Right lobe of liver (tissue), 6 donors: ENCODE results near the gene EEIG1. TPM values are rescaled to one million over a fixed set of nuclear protein-coding genes. Genes with fewer than 3 reads are reported as not detected.

Source experiments
- ATAC-seq, 4 donors: fragments of 200-7000 bp; cut with Tn5 transposase; one replicate each; pipeline ENCODE4 v1.9.1; 2020; ENCODE audit warnings: mild to moderate bottlenecking in 4 of 4, moderate library complexity in 4 of 4
- DNase-seq, 3 donors: peaks; one replicate each; pipeline ENCODE4 v3.0.0-alpha.2; 2020
- H3K27ac ChIP-seq, 3 donors: fragments of 200-600 bp; one replicate each; pipeline ENCODE4 v1.8.0; 2022
- H3K27me3 ChIP-seq, 2 donors: fragments of 200-600 bp; one replicate each; pipeline ENCODE4 v1.8.0; 2022
- H3K36me3 ChIP-seq, 4 donors: fragments of 200-600 bp; sonication (generic) in 1 of 4; one replicate each; pipeline versions ENCODE4 v1.5.1 to v1.8.0; 2017 to 2022; ENCODE audit warnings: control low read depth in 1 of 4
- H3K4me1 ChIP-seq, 4 donors: fragments of 200-600 bp; sonication (generic) in 1 of 4; one replicate each; pipeline versions ENCODE4 v1.5.1 to v1.8.0; 2017 to 2022; ENCODE audit warnings: control low read depth in 1 of 4
- H3K4me3 ChIP-seq, 3 donors: fragments of 200-600 bp; one replicate each; pipeline ENCODE4 v1.8.0; 2022
- H3K9me3 ChIP-seq, 4 donors: fragments of 200-600 bp; sonication (generic) in 1 of 4; one replicate each; pipeline versions ENCODE4 v1.5.1 to v1.8.0; 2017 to 2022; ENCODE audit warnings: control low read depth in 1 of 4
- POLR2A ChIP-seq: fragments of 450-650 bp; IDR thresholded peaks from one replicate; pipeline ENCODE4 v1.6.1; 2017; ENCODE audit warnings: antibody characterized with exemption, mild to moderate bottlenecking
- WGBS: methylation state at CpG from one replicate; pipeline ENCODE4 v1.1.6; 2018; ENCODE audit warnings: low coverage, low lambda C conversion rate; ENCODE audit not compliant: insufficient coverage; ENCODE audit errors: missing lambda C conversion rate; 5-methylcytosine and 5-hydroxymethylcytosine counted together
- intact Hi-C, 2 donors: fragments of 100-400 bp; cut with DNase I; formaldehyde crosslinking; loops; one replicate each; pipeline versions ENCODE4 v1.11.2 to v1.14.1; 2022
- total RNA-seq, 6 experiments: library from RNA; depleted of rRNA in 2 of 6; stranded (reverse); fragments of >200 nt in 2 of 6; fragmentation: NEBNext Ultra II Directional in 3 of 6; extraction: Animal tissue kit (Norgen Biotek cat#: 25700) in 3 of 6; gene quantifications; one replicate each; pipeline versions ENCODE4 v1.1.0 to v1.2.4, GENCODE V29; 2016 to 2023
- TF ChIP-seq, protein P1 (sequence below), 4 donors: fragments of 200-600 bp in 3 of 4; fragments of 450-650 bp in 1 of 4; IDR thresholded peaks; one replicate each; pipeline versions ENCODE4 v1.5.1 to v1.8.0; 2016 to 2022; ENCODE audit warnings: antibody characterized with exemption in 4 of 4, mild to moderate bottlenecking in 2 of 4
- donor health status: DM: no; HTN: yes; CAD: no.
- donor health status: DM: no; HTN: no; CAD: no.
- donor health status: DM: no; HTN: no; CAD: no.
- donor health status: DM: no; HTN: yes; CAD: no.
- donor health status: DM: no; HTN: yes; CAD: no.

The EEIG1 gene
- total RNA-seq, 6 experiments from 2014 or later = 9.7 to 54.1 (median 23.6) TPM

GRCh38 chr9:127947841-127948710 lies 32.7 kb downstream of the EEIG1 start:
- ATAC-seq (no peak), DNase-seq (no peak)
- intact Hi-C loops = no loop called here
- no peaks in the 10 kb centered on the region for H3K9me3 ChIP-seq
- peaks cover 0 to 31% (median 9%) of the 10 kb centered on the region in 4 donors for H3K36me3 ChIP-seq
- no peaks in the 10 kb centered on the region for H3K27me3 ChIP-seq
- TF ChIP-seq POLR2A = no peak
- TF ChIP-seq, protein P1, sequence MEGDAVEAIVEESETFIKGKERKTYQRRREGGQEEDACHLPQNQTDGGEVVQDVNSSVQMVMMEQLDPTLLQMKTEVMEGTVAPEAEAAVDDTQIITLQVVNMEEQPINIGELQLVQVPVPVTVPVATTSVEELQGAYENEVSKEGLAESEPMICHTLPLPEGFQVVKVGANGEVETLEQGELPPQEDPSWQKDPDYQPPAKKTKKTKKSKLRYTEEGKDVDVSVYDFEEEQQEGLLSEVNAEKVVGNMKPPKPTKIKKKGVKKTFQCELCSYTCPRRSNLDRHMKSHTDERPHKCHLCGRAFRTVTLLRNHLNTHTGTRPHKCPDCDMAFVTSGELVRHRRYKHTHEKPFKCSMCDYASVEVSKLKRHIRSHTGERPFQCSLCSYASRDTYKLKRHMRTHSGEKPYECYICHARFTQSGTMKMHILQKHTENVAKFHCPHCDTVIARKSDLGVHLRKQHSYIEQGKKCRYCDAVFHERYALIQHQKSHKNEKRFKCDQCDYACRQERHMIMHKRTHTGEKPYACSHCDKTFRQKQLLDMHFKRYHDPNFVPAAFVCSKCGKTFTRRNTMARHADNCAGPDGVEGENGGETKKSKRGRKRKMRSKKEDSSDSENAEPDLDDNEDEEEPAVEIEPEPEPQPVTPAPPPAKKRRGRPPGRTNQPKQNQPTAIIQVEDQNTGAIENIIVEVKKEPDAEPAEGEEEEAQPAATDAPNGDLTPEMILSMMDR (IDR thresholded peaks at IDR 0.05) = no peak
- peaks cover 0 to 11% (median 7%) of the 10 kb centered on the region in 4 donors for H3K4me1 ChIP-seq
- H3K4me3 ChIP-seq = no peak overlapping the region
- no peak overlapping the region for H3K27ac ChIP-seq
- 54% methylated on average over 3 of the region's 17 CpGs for WGBS

DNA sequence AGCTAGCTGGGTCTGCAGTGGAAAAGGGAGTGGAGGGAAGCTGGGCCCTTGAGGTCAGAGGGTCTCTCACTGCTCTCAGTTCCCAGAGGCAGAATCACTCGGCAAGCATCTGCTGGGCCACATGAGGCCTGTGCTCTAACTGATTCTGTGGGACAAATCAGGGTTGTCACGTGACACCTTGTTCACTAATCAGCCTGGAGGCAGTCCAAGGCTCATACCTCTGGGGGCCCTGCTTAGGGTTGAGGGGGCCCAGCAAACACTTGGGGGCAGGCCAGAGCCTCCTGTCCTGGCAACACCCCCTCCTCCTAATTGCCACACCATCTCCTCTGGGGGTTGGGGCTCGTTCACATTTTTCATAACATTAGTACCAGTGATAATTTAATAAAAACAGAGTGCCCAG lies 34.1 kb downstream of the EEIG1 start:
- TF ChIP-seq, protein P1 (IDR thresholded peaks at IDR 0.05) = no peak
- no peak for TF ChIP-seq POLR2A
- Histone ChIP-seq H3K4me1 (peaks cover 0 to 6% (median under 1%) of the 10 kb centered on the region in 4 donors), H3K27me3 (no peaks in the 10 kb centered on the region), H3K9me3 (no peaks in the 10 kb centered on the region), H3K27ac (no peak overlapping the region), H3K36me3 (peaks cover 0 to 45% (median 14%) of the 10 kb centered on the region in 4 donors), H3K4me3 (no peak overlapping the region)
- DNase-seq = no peak
- intact Hi-C loops = no loop called here
- 67% methylated on average over 1 of the region's 3 CpGs for WGBS
- no peak for ATAC-seq

DNA sequence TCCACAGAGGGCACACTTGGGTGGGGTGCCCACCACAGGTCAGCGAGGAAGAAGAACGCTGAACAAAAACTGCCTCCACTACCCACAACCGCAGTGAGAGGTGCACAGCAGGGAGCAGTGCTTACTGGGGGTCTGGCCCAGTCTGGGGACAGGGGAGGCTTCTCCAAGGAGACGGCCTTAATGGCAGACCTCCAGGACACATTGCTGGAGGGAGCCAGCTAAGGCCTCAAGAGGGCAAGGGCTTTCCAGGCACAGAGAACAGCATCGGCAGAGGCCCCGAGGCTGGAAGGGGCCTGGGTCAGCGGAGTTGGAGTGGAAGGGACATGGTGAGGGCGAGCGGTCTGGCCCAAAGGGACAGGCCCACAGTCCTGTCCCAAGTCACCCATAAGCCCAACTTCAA lies 34.8 kb downstream of the EEIG1 start:
- Histone ChIP-seq H3K27me3 (no peaks in the 10 kb centered on the region), H3K9me3 (no peaks in the 10 kb centered on the region), H3K36me3 (peaks cover 0 to 47% (median 14%) of the 10 kb centered on the region in 4 donors), H3K4me1 (peaks cover 0 to 2% (median 0%) of the 10 kb centered on the region in 4 donors), H3K4me3 (no peak overlapping the region), H3K27ac (no peak overlapping the region)
- 95% methylated on average over 4 of the region's 9 CpGs for WGBS
- no peak for DNase-seq
- intact Hi-C loops = no loop called here
- TF ChIP-seq, protein P1 (IDR thresholded peaks at IDR 0.05) = no peak
- TF ChIP-seq POLR2A = no peak
- ATAC-seq = no peak

DNA sequence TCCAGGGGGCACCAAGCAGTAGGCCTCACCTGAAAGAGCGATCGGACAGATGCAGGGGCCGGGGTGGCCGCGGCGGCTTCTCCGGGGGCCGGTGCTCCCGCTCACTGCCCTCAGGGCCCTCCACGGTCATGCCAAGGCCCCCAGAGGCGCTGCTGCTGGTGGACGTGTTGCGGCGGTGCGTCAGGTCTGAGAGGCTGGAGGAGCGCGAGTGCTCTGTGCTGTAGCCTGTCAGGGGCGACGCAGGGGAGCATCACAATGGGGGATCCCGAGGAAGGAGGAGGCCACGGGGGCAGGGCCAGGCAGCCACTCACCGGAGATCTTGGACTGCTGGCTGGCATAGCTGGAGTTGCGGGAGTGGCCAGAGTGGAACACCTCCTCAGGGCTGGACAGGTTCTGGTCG lies 35.5 kb downstream of the EEIG1 start:
- H3K4me1 ChIP-seq = no peaks in the 10 kb centered on the region
- H3K9me3 ChIP-seq = no peaks in the 10 kb centered on the region
- TF ChIP-seq POLR2A = no peak
- TF ChIP-seq, protein P1 (IDR thresholded peaks at IDR 0.05) = no peak
- WGBS = 84% methylated on average over 6 of the region's 24 CpGs
- H3K4me3 ChIP-seq = no peak overlapping the region
- H3K36me3 ChIP-seq = peaks cover 0 to 47% (median 14%) of the 10 kb centered on the region in 4 donors
- no peak overlapping the region for H3K27ac ChIP-seq
- H3K27me3 ChIP-seq = no peaks in the 10 kb centered on the region
- no peak for DNase-seq
- no peak for ATAC-seq
- intact Hi-C loops = no loop called here
